ENCODE results near the gene HEBP2.

Gene HEBP2

DNA sequence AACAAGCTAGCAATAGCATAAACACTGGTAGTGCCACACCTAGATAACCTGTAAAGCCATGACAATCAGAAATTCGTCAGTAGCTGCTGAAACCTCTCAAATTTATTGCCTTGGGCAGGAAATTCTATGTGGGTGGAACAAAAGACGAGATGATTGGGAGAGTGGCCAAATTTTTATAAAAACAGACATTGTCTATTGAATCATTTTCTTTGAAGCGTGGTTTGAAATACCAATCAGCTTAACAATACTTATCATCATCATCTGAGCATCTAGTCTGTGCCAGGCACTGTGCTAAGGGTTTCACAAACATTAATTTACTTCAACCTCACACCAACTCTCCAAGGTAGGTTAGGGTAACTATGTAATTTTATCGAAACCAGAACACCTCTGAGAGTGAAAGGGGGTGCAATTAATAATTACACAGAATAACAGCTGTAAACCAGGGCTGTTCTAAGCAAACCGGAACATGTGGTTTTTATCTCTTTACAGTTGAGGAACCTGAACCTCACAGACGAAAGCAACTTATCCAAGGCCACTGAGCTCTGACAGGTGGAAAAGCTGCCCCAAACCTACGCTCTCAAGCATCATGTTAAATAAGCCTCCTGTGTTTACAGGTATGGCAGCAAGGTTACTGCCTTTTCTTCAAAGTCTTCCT lies 51.9 kb downstream of the HEBP2 start:
- no peak for DNase-seq

DNA sequence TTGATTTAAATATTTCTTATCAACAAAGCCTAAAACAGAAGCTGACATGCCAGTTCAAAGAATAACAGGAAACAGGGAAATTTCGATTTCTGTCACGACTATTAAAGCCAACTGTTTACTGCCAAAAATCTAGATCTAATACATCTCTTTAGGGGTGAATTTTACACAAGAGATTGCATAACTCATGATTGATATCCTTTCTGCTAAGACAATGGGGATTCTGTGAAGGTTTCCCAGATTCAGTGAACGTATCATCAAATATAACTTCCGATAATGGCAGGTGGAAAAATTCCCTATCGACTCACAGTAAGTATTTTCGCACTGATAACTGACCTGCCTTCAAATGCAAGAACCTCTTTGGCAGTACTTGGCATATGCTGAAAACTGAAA lies 52.4 kb downstream of the HEBP2 start:
- no peak for DNase-seq

DNA sequence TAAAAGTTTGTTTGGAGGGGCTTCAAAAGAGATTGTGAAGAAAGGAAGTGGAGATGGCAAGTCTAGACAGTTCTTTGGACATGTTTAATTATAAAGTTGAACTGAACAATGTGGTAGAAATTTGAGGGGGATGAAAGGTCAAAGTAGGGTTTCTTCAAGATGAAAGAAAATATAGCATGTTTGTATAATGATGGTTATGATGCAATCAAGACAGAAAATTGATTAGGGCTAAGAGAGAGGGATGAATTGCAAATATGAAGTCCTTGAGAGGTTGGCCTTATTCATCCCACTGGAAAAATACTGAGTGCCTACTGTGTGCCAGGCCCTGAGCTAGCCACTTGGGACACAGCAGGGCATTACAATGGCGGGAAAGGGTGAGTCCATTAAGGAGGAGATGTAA lies 57.6 kb downstream of the HEBP2 start:
- DNase-seq: no peak

DNA sequence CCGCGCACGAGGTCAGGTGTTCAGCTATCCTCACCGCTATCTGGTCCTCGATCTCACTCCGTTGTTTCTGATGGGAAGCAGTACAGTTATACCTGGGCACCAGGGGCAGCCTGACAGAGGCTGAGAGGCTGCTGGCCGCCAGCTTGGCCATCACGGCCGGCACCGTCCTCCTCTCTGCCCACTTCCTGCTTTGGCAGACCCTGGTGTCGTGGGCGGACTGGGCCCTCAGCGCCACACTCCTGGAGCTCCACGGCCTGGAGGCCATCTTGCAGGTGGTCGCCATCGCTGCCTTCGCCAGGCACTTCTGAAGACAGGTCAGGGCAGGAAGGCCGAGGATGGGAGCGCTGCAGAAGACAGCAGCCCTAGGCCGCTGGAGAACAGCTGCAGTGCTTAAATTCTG lies 60.1 kb downstream of the HEBP2 start:
- no peak for DNase-seq

DNA sequence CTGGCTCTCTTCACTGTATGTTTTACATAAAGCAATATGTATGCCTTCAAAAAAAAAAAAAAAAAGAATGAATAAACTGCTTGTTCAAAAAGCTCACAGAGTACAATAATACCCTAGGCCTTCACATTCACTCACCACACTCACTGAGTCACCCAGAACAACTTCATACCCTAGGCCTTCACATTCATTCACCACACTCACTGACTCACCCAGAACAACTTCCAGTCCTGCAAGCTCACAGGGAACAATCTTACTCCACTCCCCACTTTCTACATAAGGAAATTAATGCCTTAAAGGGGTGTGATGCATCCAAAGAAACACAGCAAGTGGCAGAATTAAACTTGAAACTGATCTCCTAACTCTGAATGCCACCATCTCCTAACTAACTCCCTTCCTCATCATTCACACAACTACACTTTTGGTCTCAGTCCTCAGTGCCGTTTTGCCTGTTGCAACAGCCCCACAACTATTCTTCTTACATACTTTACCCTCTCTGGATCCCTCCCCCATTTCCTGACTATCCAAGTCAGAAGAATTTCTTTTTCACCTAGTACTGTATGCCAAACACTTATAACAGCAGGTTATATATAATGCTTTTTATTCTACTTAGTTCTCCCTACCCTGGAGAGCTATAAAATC lies 61.1 kb downstream of the HEBP2 start:
- DNase-seq: no peak

DNA sequence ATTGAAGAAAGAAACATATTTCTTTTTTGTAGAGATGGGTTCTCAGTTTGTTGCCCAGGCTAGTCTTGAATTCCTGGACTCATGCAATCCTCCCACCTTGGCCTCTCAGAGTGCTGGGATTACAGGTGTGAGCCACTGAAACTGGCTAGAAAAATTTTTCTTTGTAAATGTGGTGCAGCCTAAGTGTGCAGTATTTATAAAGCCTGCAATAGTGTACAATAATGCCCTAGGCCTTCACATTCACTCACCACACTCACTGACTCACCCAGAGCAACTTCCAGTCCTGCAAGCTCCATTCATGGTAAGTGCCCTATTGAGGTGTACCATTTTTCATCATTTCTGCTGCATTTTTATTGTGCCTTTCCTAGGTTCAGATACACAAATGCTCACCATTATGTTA lies 63.9 kb downstream of the HEBP2 start:
- no peak for DNase-seq

DNA sequence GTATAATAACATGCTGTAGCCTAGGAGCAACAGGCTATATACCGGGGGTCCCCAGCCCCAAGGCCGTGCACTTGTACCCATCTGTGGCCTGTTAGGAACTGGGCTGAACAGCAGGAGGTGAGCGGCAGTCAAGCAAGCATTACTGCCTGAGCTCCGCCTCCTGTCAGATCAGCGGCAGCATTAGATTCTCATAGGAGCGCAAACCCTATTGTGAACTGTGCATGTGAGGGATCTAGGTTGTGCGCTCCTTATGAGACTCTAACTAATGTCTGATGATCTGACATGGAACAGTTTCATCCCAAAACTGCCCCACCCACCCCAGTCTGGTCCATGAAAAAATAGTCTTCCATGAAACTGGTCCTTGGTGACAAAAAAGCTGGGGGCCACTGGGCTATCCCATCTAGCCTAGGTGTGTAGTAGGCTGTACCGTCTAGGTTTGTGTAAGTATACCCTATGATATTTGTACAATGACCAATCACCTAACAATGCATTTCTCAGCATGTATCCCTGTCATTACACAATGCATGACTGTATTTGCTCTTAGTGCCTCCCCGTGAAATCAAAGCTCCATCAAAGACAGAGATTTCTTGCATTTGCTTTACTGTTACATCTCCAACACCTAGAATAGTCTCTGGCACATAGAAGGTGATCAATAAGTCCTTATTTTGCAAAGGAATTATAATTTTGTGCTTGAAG lies 64.4 kb downstream of the HEBP2 start:
- no peak for DNase-seq

Measured in NCI-H774 (cell line).